ENCODE measurements around the gene PDE7B.

- no peak for TF ChIP-seq SIN3A (IDR thresholded peaks at IDR 0.05; ENCODE audit: borderline replicate concordance, insufficient read depth, low read length)
- no peak for TF ChIP-seq TAF1 (IDR thresholded peaks at IDR 0.05; ENCODE audit: borderline replicate concordance, insufficient read depth, low read length)
- TF ChIP-seq POLR2AphosphoS5 (IDR thresholded peaks at IDR 0.05; ENCODE audit: low read depth, low read length): no peak
- TF ChIP-seq REST (IDR thresholded peaks at IDR 0.05; ENCODE audit: insufficient read depth in 1 of 2, low read depth in 2 of 2, low read length in 2 of 2): no peak
- no peak for TF ChIP-seq FOXP2 (optimal IDR thresholded peaks at IDR 0.05; ENCODE audit: borderline replicate concordance, extremely low read depth, extremely low read length, insufficient read depth)
Observed at GRCh38 chr6:136117081-136117480, 265.6 kb downstream of the PDE7B start.

Data from PFSK-1 (cell line).